SW480 (cell line): ENCODE results near the gene SPDYE16.
"Not testable (repeated sequence)": the region's sequence is repeated elsewhere in the genome, so short reads cannot be mapped to it uniquely, and the experiment has no call there.

Experiments
- DNase-seq: peaks from one replicate; pipeline ENCODE4 v3.0.0-alpha.2; 2016; ENCODE audit warnings: low spot score

SPDYE16 gene

DNA sequence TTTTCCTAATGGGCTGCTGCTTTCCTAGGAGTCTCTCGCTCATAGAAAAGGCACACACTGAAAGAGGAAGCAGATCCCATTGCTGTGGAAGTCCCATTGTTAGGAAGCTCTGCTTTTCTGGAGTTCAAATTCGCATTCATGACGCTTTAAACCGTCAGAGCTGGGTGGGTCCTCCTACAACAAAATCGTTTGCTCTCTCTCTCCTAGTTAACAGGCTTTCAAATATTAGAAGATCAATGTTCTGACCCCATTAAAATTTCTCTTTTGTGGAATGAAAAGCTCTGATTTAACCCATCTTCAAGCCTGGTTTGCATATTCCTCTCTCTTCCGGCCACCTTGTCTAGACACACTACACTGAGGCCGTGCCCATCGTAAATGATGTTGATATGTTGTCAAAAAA is at the start of gene SPDYE16:
TSS of gene SPDYE16 (minus strand) at position 101 of the 400 bp plus-strand sequence. CDS start 1,838 bp downstream, outside the sequence.
- DNase-seq: not testable (repeated sequence)

DNA sequence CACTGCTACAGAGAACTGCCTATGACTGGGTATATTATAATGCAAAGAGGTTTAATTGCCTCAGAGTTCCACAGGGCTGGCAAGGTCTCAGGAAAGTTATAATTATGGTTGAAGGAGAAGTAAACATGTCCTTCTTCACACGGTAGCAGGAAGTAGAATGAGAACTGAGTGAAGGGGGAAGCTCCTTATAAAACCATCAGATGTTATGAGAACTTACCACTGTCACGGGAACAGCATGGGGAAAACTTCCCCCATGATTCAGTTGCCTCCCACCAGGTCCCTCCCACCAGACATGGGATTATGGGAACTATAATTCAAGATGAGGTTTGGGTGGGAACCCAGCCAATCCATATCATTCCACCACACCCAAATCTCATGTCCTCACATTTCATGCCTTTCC is 49.6 kb upstream of the SPDYE16 start:
- DNase-seq: not testable (repeated sequence)

DNA sequence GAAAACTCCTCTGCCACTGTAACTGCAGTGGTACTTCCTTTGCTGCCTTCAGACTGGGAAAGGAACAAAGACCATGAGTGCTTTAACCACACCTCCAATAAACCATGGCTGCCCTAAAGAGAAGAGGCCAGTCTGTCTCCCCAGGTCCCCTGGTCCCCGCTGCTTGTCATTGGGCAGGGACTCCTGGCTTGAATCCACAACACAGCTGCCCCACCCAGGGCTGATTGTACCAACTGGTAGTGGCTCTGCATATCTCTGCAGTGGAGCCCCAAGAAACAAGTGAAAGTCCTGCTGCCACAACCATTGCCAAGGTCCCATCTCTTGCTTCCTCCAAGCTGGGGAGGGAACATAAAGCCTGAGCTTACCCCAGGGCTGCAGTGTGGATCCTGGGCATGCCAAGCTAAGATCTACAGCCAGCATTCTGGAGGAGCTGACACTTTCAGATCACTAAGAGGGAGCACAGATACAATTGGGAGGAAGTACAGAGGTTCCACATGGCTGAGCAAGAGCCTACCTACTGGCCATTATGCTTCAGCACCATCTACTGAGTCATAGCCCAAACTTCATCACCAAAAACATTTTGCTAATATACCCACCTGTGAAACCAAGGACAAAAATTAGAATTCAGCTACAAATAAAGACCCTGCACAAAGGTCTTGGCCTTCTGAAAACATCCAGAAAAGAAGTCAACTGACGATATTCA is 48.7 kb upstream of the SPDYE16 start:
- DNase-seq: not testable (repeated sequence)

GRCh38 chr7:76591033-76591432 is 47.9 kb upstream of the SPDYE16 start:
- not testable (repeated sequence) for DNase-seq

- DNase-seq: not testable (repeated sequence)
These were observed 45.5 kb upstream of the SPDYE16 start for GRCh38 chr7:76588586-76588985.

DNA sequence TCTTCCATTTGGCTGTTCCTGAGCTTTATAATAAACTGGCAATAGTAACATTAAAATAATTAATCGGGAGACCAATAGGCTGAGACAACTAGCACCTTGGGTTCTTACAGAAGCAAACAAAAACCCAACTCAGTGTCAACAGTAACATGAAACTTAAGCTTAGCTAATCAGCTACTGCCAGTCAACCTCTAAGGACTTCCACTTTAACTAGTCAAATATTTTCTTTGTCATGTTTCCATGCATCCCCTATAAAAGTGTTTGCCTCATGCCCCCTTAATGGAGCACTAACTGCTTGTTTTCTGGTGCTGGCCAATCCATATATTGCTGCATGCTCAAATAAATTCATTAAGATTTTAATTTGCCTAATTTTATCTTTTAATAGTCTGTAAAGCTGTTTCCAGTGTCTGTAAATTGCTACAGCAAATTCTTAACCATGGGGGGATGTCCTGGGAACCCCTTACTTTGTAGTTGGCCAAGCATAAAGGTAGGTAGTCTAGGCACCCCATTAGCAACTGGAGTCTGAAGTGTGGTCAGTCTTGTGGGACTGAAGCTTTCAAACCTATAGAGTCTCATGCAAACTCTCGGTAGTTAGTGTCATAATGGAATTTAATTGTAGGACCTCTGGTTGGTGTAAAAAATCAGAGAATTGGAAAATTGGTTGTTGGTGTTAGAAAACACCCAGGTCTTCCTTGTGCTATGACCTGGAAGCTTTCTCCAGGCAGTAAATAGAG is 43.7 kb upstream of the SPDYE16 start:
- not testable (repeated sequence) for DNase-seq

DNA sequence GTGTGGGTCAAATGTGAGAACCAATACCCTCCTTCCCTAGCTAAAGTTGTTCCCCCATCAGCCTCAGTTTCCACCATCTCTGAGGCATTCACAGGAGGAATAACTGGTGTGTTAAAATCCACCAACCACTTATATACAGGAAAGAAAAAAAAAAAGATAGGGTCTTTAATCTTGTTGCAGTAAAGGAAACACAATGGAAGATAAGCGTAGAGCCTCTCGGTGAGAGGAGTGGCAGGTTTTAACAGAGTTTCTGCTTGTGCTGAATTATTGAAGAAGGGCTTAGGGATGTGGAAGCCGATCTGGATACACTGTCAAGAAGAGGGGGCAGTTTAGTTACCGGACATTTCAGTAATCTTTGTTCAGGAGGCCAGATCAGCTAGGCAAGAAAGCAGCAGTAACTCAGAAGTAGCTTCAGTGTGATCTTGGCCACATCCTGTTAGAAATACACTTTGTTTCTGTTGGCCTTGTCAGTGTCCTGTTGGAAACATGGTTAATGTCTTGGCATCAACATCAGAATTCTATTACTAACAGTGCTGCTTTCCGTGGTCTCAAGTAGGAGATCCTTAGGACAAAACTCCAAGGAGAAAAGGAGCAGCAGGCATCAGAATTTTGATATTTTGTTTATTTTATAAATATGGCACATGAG is 40.7 kb upstream of the SPDYE16 start:
- not testable (repeated sequence) for DNase-seq

DNA sequence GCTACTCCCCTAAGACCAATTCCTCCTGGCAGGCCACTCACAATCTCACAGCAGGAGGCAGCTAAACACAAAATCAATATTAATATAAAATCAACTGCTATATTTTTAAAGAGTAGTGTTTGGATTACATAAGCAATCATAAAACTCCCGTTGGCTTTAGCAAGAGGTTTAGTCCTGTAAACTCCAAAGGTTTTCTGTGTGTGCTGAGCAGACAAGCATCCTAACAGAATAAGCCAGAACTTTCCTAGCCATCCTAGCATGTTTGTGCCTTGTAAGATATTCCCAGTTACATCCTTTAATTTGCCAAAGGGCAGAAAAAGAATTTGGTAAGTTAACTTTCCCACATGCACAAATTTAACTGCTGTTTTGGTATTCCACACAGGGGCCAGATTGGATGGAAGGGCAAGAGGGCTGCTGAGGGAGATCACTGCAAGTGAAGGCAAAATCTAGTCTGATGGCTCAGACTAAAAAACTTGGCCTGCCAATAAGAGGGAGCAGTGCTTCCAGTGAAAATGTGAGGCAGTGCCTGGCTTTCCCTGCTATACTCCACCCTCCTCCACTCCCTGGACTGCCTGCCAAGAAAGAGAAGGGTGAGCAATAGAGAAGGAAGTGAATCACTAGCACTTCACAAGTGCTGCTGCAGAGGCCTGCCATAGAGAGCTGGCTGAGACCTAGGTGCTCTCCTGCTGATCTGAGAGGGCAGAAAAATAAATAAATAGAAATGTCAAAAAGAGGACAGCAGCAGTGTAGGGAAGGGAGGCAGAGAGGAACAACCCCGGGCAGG is 39.9 kb upstream of the SPDYE16 start:
- DNase-seq: not testable (repeated sequence)

DNA sequence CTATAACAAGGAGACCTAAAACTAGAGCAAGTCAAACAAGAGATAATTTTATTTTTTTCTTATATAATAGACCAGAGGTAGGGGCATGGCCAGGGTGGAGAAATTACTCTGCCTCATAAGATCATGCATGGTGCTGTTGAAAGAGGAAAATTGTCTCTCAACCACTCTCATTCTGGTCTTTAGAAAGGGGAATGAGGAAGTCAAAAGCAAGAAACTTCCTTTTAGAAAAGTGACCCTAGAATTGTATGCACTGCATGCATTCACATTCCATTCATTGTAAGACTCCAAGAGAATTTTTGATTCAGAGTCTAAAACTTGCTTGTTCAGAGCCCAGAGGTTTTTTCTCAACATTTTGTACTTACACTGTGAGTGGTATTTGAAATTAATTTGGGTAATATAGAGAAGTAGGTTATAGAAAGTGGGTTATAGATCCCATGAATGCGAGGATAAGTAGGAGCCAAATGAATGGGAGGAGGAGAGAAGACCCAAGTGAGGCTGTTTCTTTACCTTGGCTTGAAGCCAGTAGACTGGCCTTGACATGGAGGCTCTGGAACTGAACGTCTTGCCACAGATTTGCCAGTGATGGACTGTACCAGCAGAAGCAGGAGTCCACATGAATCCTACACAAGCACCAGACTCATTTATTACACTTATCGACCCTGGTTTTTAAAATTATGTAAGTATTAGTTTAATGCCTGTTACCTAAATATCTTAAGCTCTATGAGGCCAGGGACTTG is 33.0 kb upstream of the SPDYE16 start:
- not testable (repeated sequence) for DNase-seq

- not testable (repeated sequence) for DNase-seq
These were observed 32.3 kb upstream of the SPDYE16 start for GRCh38 chr7:76575431-76575830.

- DNase-seq: not testable (repeated sequence)
These were observed 29.2 kb upstream of the SPDYE16 start for GRCh38 chr7:76572296-76572695.

DNA sequence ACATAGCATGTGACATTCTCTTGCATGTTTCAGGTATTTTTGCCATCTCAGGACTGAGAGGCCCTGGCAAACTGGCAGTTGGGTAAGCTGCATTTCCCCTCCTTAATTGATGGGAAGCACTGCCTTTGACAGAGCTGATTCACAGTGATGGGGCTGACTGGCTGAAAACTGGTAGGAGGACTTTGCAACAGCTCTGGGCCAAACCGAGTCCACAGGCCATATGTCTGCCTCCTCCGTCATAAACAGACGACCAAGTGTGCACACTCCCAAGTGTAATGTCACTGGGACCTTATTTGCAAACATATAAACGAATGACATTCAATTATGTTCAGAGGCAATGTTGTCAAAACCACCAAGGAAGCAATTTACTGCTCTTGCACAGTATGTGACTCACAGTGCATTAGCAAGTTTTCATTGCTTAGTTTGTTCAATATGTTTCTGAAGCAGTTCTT is 27.3 kb upstream of the SPDYE16 start:
- DNase-seq: not testable (repeated sequence)

GRCh38 chr7:76568742-76569141 is 25.6 kb upstream of the SPDYE16 start:
- peak; percentile 68 for DNase-seq

- DNase-seq: not testable (repeated sequence)
These were observed 24.7 kb upstream of the SPDYE16 start for GRCh38 chr7:76567753-76568152.

DNA sequence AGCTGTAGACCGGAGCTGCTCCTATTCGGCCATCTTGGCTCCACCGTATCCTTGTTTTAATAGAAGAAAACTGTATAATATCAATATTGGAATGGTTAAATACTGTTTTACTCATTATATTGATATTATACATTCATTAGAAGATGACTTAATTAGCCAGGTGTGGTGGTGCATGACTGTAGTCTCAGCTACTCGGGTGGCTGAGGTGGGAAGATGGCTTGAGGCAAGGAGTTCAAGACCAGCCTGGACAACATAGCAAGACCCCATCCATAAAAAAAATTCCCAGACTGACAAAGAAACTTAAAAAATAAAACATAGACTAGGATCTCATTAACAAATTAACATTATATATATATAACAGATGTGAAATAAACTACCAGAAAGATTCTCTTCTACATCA is 24.2 kb upstream of the SPDYE16 start:
- DNase-seq: not testable (repeated sequence)

DNA sequence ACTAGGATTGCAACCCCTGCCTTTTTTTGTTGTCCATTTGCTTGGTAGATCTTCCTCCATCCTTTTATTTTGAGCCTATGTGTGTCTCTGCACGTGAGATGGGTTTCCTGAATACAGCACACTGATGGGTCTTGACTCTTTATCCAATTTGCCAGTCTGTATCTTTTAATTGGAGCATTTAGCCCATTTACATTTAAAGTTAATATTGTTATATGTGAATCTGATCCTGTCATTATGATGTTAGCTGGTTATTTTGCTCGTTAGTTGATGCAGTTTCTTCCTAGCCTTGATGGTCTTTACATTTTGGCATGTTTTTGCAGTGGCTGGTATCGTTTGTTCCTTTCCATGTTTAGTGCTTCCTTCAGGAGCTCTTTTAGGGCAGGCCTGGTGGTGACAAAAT is 21.9 kb upstream of the SPDYE16 start:
- not testable (repeated sequence) for DNase-seq

GRCh38 chr7:76561342-76561741 is 18.2 kb upstream of the SPDYE16 start:
- DNase-seq: not testable (repeated sequence)

DNA sequence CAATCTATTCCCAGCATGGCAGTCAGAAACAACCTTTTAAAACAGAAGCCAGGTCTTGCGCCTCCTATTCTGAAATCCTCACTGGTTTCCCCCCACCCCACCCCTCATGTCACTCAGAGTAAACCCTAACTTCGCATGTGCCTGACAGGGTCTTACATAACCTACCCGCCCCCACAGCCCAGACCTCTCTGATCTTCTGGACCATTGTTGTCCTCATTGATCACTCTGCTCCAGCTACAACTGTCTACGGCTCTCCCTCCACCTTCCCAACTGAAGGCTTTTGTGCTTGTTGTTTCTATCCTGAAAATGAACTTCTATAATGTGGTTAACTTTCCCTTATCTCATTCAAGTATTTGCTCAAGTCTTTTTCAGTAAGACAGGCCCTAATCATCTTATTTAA is 17.1 kb upstream of the SPDYE16 start:
- DNase-seq: not testable (repeated sequence)

- DNase-seq: not testable (repeated sequence)
These were observed 16.6 kb upstream of the SPDYE16 start for GRCh38 chr7:76559685-76560084.

GRCh38 chr7:76551992-76552391 is 8.9 kb upstream of the SPDYE16 start:
- not testable (repeated sequence) for DNase-seq

DNA sequence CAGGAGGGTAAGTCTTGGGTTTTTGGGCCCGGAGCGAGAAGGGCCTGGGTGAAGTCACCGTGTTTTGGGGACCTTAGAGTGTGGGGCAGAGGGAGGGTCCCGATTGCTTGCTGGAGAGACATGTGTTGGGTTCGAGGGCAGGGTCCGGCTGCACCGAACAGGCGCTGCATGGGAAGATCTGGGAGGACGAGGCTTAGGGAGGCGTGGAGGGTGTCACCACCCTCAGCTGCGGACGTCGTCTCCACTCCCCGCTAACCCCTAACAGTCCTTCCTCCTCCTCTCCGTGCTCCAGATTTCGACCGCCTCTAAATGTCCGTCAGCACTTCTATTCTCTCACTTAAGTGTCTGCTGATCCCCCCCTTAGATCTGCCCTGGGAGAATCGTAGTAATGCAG is 6.8 kb upstream of the SPDYE16 start:
- DNase-seq: not testable (repeated sequence)
